Stimulated activated CD4-positive, alpha-beta T cell treated with anti-CD3 and anti-CD28 coated beads, Interleukin-4, amount 100 ng/mL, for 4 hours (primary cell): ENCODE results near the gene HDGFL2.
A peak's percentile ranks its signal among the peaks of the same experiment; 100 is the strongest.
"Not testable (repeated sequence)": the region's sequence is repeated elsewhere in the genome, so short reads cannot be mapped to it uniquely, and the experiment has no call there.

ENCODE experiments used
- DNase-seq, 2 experiments: peaks; one replicate each; pipeline ENCODE4 v3.0.0-alpha.2; 2020

HDGFL2 gene

GRCh38 chr19:4516939-4517300 lies 44.8 kb downstream of the HDGFL2 start:
- no peak for DNase-seq

GRCh38 chr19:4517451-4518057 lies 45.5 kb downstream of the HDGFL2 start:
- no peak for DNase-seq

- DNase-seq = no peak
These were observed 46.5 kb downstream of the HDGFL2 start, which contains the start of gene PLIN4 for GRCh38 chr19:4518345-4519171. Gene PLIN4 (minus strand): TSS chr19:4518486. CDS start chr19:4518272, 214 bp downstream.

- no peak for DNase-seq
These were observed 47.0 kb downstream of the HDGFL2 start for GRCh38 chr19:4519172-4519496.

GRCh38 chr19:4519521-4520277 lies 47.6 kb downstream of the HDGFL2 start:
- no peak for DNase-seq

GRCh38 chr19:4521170-4521887 lies 49.2 kb downstream of the HDGFL2 start:
- no peak for DNase-seq

- DNase-seq = no peak
These were observed 49.8 kb downstream of the HDGFL2 start for GRCh38 chr19:4521888-4522242.

GRCh38 chr19:4522291-4523002 lies 50.4 kb downstream of the HDGFL2 start:
- DNase-seq = no peak

GRCh38 chr19:4523306-4524110 lies 51.4 kb downstream of the HDGFL2 start:
- DNase-seq = peak in 1 of 2 experiments; percentile 34

- peak; percentile 50 to 67 for DNase-seq
These were observed 52.9 kb downstream of the HDGFL2 start for GRCh38 chr19:4524808-4525562.

- DNase-seq = no peak
These were observed 53.5 kb downstream of the HDGFL2 start for GRCh38 chr19:4525563-4526002.

GRCh38 chr19:4527377-4527776 lies 55.3 kb downstream of the HDGFL2 start:
- DNase-seq = not testable (repeated sequence)

GRCh38 chr19:4528843-4529242 lies 56.7 kb downstream of the HDGFL2 start:
- DNase-seq = no peak

- no peak for DNase-seq
These were observed 57.9 kb downstream of the HDGFL2 start for GRCh38 chr19:4529924-4530522.

- DNase-seq = no peak
These were observed 59.6 kb downstream of the HDGFL2 start for GRCh38 chr19:4531562-4532165.

GRCh38 chr19:4533334-4533733 lies 61.2 kb downstream of the HDGFL2 start:
- no peak for DNase-seq

GRCh38 chr19:4533835-4534424 lies 61.8 kb downstream of the HDGFL2 start:
- no peak for DNase-seq

- peak; percentile 37 to 41 for DNase-seq
These were observed 63.0 kb downstream of the HDGFL2 start, which contains the start of gene PLIN5 for GRCh38 chr19:4534836-4535658. Gene PLIN5 (minus strand): TSS chr19:4535224. CDS start chr19:4534074, 1,150 bp downstream.
